Daoy (cell line): ENCODE measurements around the gene COPA. TPM values are rescaled to one million over a fixed set of nuclear protein-coding genes. Genes with fewer than 3 reads are reported as not detected.
"Not testable (repeated sequence)": the region's sequence is repeated elsewhere in the genome, so short reads cannot be mapped to it uniquely, and the experiment has no call there.

Source experiments
- DNase-seq: peaks from one replicate; pipeline ENCODE4 v3.0.0-alpha.2; 2015; ENCODE audit warnings: low read depth
- total RNA-seq: library from RNA; depleted of rRNA; stranded (reverse); fragments of >200 nt; shearing (Covaris generic); gene quantifications from 2 replicates; pipeline ENCODE4 v1.2.3, GENCODE V29; 2014; rRNA removed

COPA gene
- 137 and 168 TPM in 2 replicates for total RNA-seq

- peak; percentile 95 for DNase-seq
Measured at GRCh38 chr1:160342953-160343869, at the start of gene COPA, which contains the start of gene NCSTN. Gene COPA, minus strand, starts transcription at chr1:160343250. Its CDS starts 80 bp downstream, at chr1:160343170. Gene NCSTN, plus strand, starts transcription at chr1:160343383. Its CDS starts 14 bp downstream, at chr1:160343397.

GRCh38 chr1:160388406-160388805 lies 45.4 kb upstream of the COPA start:
- DNase-seq: not testable (repeated sequence)

- DNase-seq: not testable (repeated sequence)
Measured at GRCh38 chr1:160384812-160385211, 41.8 kb upstream of the COPA start.

- DNase-seq: peak; percentile 53
Measured at GRCh38 chr1:160377585-160378206, 34.6 kb upstream of the COPA start.

- DNase-seq: peak; percentile 71
Measured at GRCh38 chr1:160376525-160377131, 33.6 kb upstream of the COPA start.

GRCh38 chr1:160375788-160376524 lies 32.9 kb upstream of the COPA start:
- peak; percentile 73 for DNase-seq

- no peak for DNase-seq
Measured at GRCh38 chr1:160374306-160375110, 31.5 kb upstream of the COPA start.

GRCh38 chr1:160373696-160374095 lies 30.6 kb upstream of the COPA start:
- no peak for DNase-seq

GRCh38 chr1:160371756-160372155 lies 28.7 kb upstream of the COPA start:
- DNase-seq: no peak

GRCh38 chr1:160371346-160371631 lies 28.2 kb upstream of the COPA start:
- no peak for DNase-seq

- no peak for DNase-seq
Measured at GRCh38 chr1:160370561-160371345, 27.7 kb upstream of the COPA start.

- no peak for DNase-seq
Measured at GRCh38 chr1:160369087-160369486, 26.0 kb upstream of the COPA start.

- DNase-seq: no peak
Measured at GRCh38 chr1:160367934-160368923, 25.2 kb upstream of the COPA start.

- DNase-seq: no peak
Measured at GRCh38 chr1:160367516-160367900, 24.5 kb upstream of the COPA start.

GRCh38 chr1:160366731-160367515 lies 23.9 kb upstream of the COPA start, which contains the start of gene NHLH1:
Gene NHLH1, plus strand, starts transcription at chr1:160367071. Its CDS starts 3,661 bp downstream, at chr1:160370732.
- DNase-seq: no peak

- DNase-seq: no peak
Measured at GRCh38 chr1:160365325-160365724, 22.3 kb upstream of the COPA start.

GRCh38 chr1:160363951-160364735 lies 21.1 kb upstream of the COPA start:
- DNase-seq: no peak
